Neural cell (in vitro differentiated cells): Measurements from ENCODE around the gene TTLL5. TPM values are rescaled to one million over a fixed set of nuclear protein-coding genes. Genes with fewer than 3 reads are reported as not detected.

Experiments
- H2AFZ ChIP-seq: fragments of 200-600, 300-800 bp; sonication (generic), shearing (Covaris generic); 2 replicates; pipeline ENCODE4 v1.6.0; 2014; ENCODE audit warnings: low read depth, mild to moderate bottlenecking, antibody characterized with exemption, low read length, moderate library complexity
- H3F3A ChIP-seq: fragments of 200-600 bp; shearing (Covaris generic); 2 replicates; pipeline ENCODE4 v1.6.1; 2016; ENCODE audit warnings: mild to moderate bottlenecking, moderate library complexity, mixed read lengths, antibody characterized with exemption, low read length; ENCODE audit not compliant: insufficient read depth, poor library complexity, severe bottlenecking
- H3K27ac ChIP-seq: fragments of 200-600, 300-800 bp; sonication (generic), shearing (Covaris generic); 2 replicates; pipeline ENCODE4 v1.5.1; 2014; ENCODE audit warnings: mild to moderate bottlenecking, low read length, moderate library complexity
- H3K27me3 ChIP-seq: fragments of 300-800, 200-600 bp; sonication (generic), shearing (Covaris generic); 2 replicates; pipeline ENCODE4 v1.6.0; 2014; ENCODE audit warnings: mild to moderate bottlenecking, low read depth, low read length, moderate library complexity; ENCODE audit not compliant: insufficient read depth
- H3K36me3 ChIP-seq: fragments of 300-800, 200-600 bp; sonication (generic), shearing (Covaris generic); 2 replicates; pipeline ENCODE4 v1.5.1; 2014; ENCODE audit warnings: mild to moderate bottlenecking, antibody characterized with exemption, low read length, moderate library complexity; ENCODE audit not compliant: insufficient read depth
- H3K4me2 ChIP-seq: fragments of 300-800, 200-600 bp; sonication (generic), shearing (Covaris generic); 2 replicates; pipeline ENCODE4 v1.6.0; 2014; ENCODE audit warnings: mild to moderate bottlenecking, low read length
- H3K4me3 ChIP-seq: fragments of 300-800, 200-600 bp; sonication (generic), shearing (Covaris generic); 2 replicates; pipeline ENCODE4 v1.5.1; 2014; ENCODE audit warnings: mild to moderate bottlenecking, low read length, moderate library complexity
- H3K79me2 ChIP-seq: fragments of 200-600 bp; shearing (Covaris generic); replicated peaks from 2 replicates; pipeline ENCODE4 v1.6.0; 2014; ENCODE audit warnings: mild to moderate bottlenecking, low read length, moderate library complexity; ENCODE audit not compliant: insufficient read depth
- H3K9ac ChIP-seq: fragments of 300-800, 200-600 bp; sonication (generic), shearing (Covaris generic); 2 replicates; pipeline ENCODE4 v1.6.1; 2016; ENCODE audit warnings: mild to moderate bottlenecking, low read length, mixed read lengths
- H3K9me2 ChIP-seq: fragments of 200-600 bp; shearing (Covaris generic); 2 replicates; pipeline ENCODE4 v1.6.1; 2016; ENCODE audit warnings: mild to moderate bottlenecking, low read length, mixed read lengths; ENCODE audit not compliant: insufficient read depth
- H3K9me3 ChIP-seq: fragments of 200-600, 300-800 bp; sonication (generic), shearing (Covaris generic); 2 replicates; pipeline ENCODE4 v1.6.1; 2016; ENCODE audit warnings: mild to moderate bottlenecking, mixed run types, low read length, moderate library complexity, mixed read lengths
- H4K20me1 ChIP-seq: fragments of 200-600 bp; shearing (Covaris generic); 2 replicates; pipeline ENCODE4 v1.6.1; 2016; ENCODE audit warnings: mild to moderate bottlenecking, mixed run types; ENCODE audit not compliant: insufficient read depth
- EP300 ChIP-seq: fragments of 450-650 bp; conservative IDR thresholded peaks from 2 replicates; pipeline ENCODE4 v1.6.1; 2014; ENCODE audit warnings: antibody characterized with exemption, mild to moderate bottlenecking, moderate library complexity; ENCODE audit not compliant: poor library complexity, severe bottlenecking
- EZH2 ChIP-seq: fragments of 200-600, 300-800 bp; shearing (Covaris generic), sonication (generic); IDR thresholded peaks from 2 replicates; pipeline ENCODE4 v1.6.1; 2014; ENCODE audit warnings: antibody characterized with exemption, low read length, borderline replicate concordance, mild to moderate bottlenecking; ENCODE audit not compliant: insufficient read depth, poor library complexity, severe bottlenecking
- MXI1 ChIP-seq: fragments of 450-650 bp; conservative IDR thresholded peaks from 2 replicates; pipeline ENCODE4 v1.6.1; 2014; ENCODE audit warnings: antibody characterized with exemption, mild to moderate bottlenecking; ENCODE audit not compliant: poor library complexity, severe bottlenecking
- POLR2AphosphoS5 ChIP-seq: IDR thresholded peaks from 2 replicates; pipeline ENCODE4 v1.6.1; 2012
- RAD21 ChIP-seq: fragments of 450-650 bp; conservative IDR thresholded peaks from 2 replicates; pipeline ENCODE4 v1.6.1; 2014; ENCODE audit warnings: antibody characterized with exemption, mild to moderate bottlenecking, moderate library complexity
- SMC3 ChIP-seq: fragments of 450-650 bp; conservative IDR thresholded peaks from 2 replicates; pipeline ENCODE4 v1.6.1; 2014; ENCODE audit warnings: antibody characterized with exemption, mild to moderate bottlenecking, moderate library complexity; ENCODE audit not compliant: poor library complexity
- TAF1 ChIP-seq: IDR thresholded peaks from 2 replicates; pipeline ENCODE4 v1.6.1; 2012; ENCODE audit warnings: low read depth
- polyA plus RNA-seq: library from polyadenylated mRNA; depleted of rRNA; stranded (reverse); fragments of >200 nt; gene quantifications from 2 replicates; pipeline ENCODE4 v1.2.3, GENCODE V29; 2014
- TF ChIP-seq, protein P1 (sequence below): fragments of 450-650 bp; IDR thresholded peaks from 2 replicates; pipeline ENCODE4 v1.5.1; 2014; ENCODE audit warnings: antibody characterized with exemption, mild to moderate bottlenecking, moderate library complexity; ENCODE audit not compliant: poor library complexity, severe bottlenecking
- TF ChIP-seq, protein P2 (sequence below): IDR thresholded peaks from 2 replicates; pipeline ENCODE4 v1.6.1; 2012; ENCODE audit warnings: borderline replicate concordance

The TTLL5 gene
- polyA plus RNA-seq, 1 donor from 2014 or later = 8.2 TPM

DNA sequence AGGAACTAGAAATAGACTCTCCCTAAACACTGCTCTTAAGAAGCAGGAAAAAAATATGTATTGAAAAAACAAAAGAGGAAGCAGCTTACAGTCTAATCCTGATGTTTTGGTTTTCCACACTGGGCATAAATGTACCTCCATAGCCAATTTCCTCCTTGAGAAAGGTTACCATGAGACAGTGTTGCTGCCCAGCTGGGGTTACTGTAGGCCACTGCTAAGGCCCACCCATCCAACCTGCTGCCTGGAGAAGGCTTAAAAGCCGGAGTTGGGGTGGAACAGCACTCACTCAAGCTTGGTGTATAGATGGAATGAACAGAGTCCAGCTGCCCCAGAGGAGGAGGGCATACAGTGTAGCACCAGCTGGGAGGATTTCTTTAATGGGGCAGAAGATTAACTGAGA, 41.5 kb upstream of the TTLL5 start:
- no peaks in the 10 kb centered on the region for H3K36me3 ChIP-seq
- H3K4me2 ChIP-seq = no peak overlapping the region
- no peak for TF ChIP-seq EP300
- no peaks in the 10 kb centered on the region for H3K9me2 ChIP-seq
- H3K79me2 ChIP-seq = no peaks in the 10 kb centered on the region
- H3F3A ChIP-seq = no peaks in the 10 kb centered on the region
- H3K27me3 ChIP-seq = no peaks in the 10 kb centered on the region
- H3K4me3 ChIP-seq = no peak overlapping the region
- no peaks in the 10 kb centered on the region for H4K20me1 ChIP-seq
- H3K27ac ChIP-seq = no peak overlapping the region
- H2AFZ ChIP-seq = no peak overlapping the region
- H3K9ac ChIP-seq = no peak overlapping the region
- no peaks in the 10 kb centered on the region for H3K9me3 ChIP-seq

DNA sequence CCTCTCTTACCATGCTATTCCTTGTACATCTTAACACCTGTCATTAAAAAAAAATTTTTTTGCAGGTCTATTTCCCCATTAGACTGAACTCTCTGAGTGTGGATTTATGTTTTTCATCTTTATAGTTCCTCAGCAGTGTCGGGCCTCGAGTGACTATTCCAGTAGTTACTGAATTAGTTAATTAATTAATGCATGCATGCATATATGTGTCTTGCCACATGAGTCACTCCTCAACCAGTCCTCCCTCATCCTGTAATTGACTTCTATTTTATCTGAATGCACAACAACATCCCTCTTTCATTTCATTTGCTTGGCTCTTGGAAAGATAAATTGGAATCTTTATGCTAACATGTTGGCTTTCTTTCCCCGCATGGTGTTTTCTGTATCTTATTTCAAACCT, 36.0 kb upstream of the TTLL5 start:
- H3K9ac ChIP-seq = no peak overlapping the region
- H3K27me3 ChIP-seq = no peaks in the 10 kb centered on the region
- no peak overlapping the region for H3K27ac ChIP-seq
- H2AFZ ChIP-seq = no peak overlapping the region
- H3F3A ChIP-seq = no peaks in the 10 kb centered on the region
- H3K79me2 ChIP-seq = no peaks in the 10 kb centered on the region
- no peak for TF ChIP-seq TAF1
- TF ChIP-seq, protein P1, sequence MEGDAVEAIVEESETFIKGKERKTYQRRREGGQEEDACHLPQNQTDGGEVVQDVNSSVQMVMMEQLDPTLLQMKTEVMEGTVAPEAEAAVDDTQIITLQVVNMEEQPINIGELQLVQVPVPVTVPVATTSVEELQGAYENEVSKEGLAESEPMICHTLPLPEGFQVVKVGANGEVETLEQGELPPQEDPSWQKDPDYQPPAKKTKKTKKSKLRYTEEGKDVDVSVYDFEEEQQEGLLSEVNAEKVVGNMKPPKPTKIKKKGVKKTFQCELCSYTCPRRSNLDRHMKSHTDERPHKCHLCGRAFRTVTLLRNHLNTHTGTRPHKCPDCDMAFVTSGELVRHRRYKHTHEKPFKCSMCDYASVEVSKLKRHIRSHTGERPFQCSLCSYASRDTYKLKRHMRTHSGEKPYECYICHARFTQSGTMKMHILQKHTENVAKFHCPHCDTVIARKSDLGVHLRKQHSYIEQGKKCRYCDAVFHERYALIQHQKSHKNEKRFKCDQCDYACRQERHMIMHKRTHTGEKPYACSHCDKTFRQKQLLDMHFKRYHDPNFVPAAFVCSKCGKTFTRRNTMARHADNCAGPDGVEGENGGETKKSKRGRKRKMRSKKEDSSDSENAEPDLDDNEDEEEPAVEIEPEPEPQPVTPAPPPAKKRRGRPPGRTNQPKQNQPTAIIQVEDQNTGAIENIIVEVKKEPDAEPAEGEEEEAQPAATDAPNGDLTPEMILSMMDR = no peak
- no peaks in the 10 kb centered on the region for H3K9me2 ChIP-seq
- no peak overlapping the region for H3K4me2 ChIP-seq
- H3K4me3 ChIP-seq = no peak overlapping the region
- H4K20me1 ChIP-seq = no peaks in the 10 kb centered on the region
- H3K9me3 ChIP-seq = no peaks in the 10 kb centered on the region
- no peaks in the 10 kb centered on the region for H3K36me3 ChIP-seq

DNA sequence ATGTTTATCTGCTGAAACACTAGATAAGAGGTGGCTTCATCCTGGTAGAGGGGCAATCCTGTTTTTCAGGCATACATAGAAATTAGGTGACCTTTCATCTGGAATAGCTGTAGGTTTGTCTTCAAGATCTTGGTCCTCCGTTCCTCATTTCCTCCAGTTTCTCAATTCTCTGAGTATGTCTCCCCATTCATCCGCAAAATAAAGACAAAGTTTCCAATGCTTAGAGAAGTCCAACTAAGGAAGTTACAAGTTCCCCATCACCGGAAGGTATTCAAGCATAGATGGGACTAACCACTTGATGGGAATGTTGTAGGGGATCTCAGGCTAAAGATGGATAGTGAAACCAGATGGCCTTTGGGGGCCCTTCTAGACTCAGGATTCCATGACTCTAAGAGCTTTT, 34.6 kb upstream of the TTLL5 start:
- H3K79me2 ChIP-seq = no peaks in the 10 kb centered on the region

More for the DNA sequence above, 34.6 kb upstream of the TTLL5 start:
- Histone ChIP-seq H3F3A (no peaks in the 10 kb centered on the region), H3K27me3 (no peaks in the 10 kb centered on the region), H3K27ac (no peak overlapping the region), H3K4me3 (no peak overlapping the region), H3K4me2 (no peak overlapping the region), H2AFZ (no peak overlapping the region), H3K36me3 (no peaks in the 10 kb centered on the region), H3K9me3 (no peaks in the 10 kb centered on the region), H4K20me1 (no peaks in the 10 kb centered on the region), H3K9ac (no peak overlapping the region), H3K9me2 (no peaks in the 10 kb centered on the region)
- TF ChIP-seq, protein P1 = no peak
- TF ChIP-seq SMC3 (no peak), POLR2AphosphoS5 (no peak), MXI1 (no peak), EZH2 (no peak), RAD21 (no peak), EP300 (no peak), TAF1 (no peak)
- TF ChIP-seq, protein P2, sequence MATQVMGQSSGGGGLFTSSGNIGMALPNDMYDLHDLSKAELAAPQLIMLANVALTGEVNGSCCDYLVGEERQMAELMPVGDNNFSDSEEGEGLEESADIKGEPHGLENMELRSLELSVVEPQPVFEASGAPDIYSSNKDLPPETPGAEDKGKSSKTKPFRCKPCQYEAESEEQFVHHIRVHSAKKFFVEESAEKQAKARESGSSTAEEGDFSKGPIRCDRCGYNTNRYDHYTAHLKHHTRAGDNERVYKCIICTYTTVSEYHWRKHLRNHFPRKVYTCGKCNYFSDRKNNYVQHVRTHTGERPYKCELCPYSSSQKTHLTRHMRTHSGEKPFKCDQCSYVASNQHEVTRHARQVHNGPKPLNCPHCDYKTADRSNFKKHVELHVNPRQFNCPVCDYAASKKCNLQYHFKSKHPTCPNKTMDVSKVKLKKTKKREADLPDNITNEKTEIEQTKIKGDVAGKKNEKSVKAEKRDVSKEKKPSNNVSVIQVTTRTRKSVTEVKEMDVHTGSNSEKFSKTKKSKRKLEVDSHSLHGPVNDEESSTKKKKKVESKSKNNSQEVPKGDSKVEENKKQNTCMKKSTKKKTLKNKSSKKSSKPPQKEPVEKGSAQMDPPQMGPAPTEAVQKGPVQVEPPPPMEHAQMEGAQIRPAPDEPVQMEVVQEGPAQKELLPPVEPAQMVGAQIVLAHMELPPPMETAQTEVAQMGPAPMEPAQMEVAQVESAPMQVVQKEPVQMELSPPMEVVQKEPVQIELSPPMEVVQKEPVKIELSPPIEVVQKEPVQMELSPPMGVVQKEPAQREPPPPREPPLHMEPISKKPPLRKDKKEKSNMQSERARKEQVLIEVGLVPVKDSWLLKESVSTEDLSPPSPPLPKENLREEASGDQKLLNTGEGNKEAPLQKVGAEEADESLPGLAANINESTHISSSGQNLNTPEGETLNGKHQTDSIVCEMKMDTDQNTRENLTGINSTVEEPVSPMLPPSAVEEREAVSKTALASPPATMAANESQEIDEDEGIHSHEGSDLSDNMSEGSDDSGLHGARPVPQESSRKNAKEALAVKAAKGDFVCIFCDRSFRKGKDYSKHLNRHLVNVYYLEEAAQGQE = no peak
